ENCODE data around the gene ARL5A. TPM values are rescaled to one million over a fixed set of nuclear protein-coding genes. Genes with fewer than 3 reads are reported as not detected.

ARL5A gene
- polyA plus RNA-seq, 2 of the 4 experiments (the other 2 are of a cell fraction), result 28.4 to 29.5 TPM

GRCh38 chr2:151765760-151766410 lies 62.3 kb downstream of the ARL5A start (continued):
- no peak for TF ChIP-seq BCL3 (IDR thresholded peaks at IDR 0.05)
- TF ChIP-seq FOSL2 (IDR thresholded peaks at IDR 0.05), result no peak
- TF ChIP-seq FOSL2 (CRISPR knock-in tag; IDR thresholded peaks at IDR 0.05), result no peak
- no peak for TF ChIP-seq POLR2AphosphoS2 (conservative IDR thresholded peaks at IDR 0.05; ENCODE audit: low read length)
- no peak for TF ChIP-seq CTCF (IDR thresholded peaks at IDR 0.05)
- no peak for TF ChIP-seq EP300 (IDR thresholded peaks at IDR 0.05)
- no peak for TF ChIP-seq HEYL (CRISPR knock-in tag; IDR thresholded peaks at IDR 0.05)
- TF ChIP-seq TP53 (CRISPR knock-in tag; IDR thresholded peaks at IDR 0.05), result no peak
- no peak for TF ChIP-seq RCOR1 (IDR thresholded peaks at IDR 0.05; ENCODE audit: low read depth, low read length)
- TF ChIP-seq PHF8 (IDR thresholded peaks at IDR 0.05; ENCODE audit: borderline replicate concordance, low read depth), result no peak

GRCh38 chr2:151762694-151763093 lies 65.5 kb downstream of the ARL5A start:
- no peak for TF ChIP-seq RNF2 (IDR thresholded peaks at IDR 0.05; ENCODE audit: borderline replicate concordance, low read depth)
- TF ChIP-seq HOXB5 (CRISPR knock-in tag; IDR thresholded peaks at IDR 0.05), result no peak
- TF ChIP-seq CHD2 (IDR thresholded peaks at IDR 0.05; ENCODE audit: low read length, partially characterized antibody), result no peak
- no peak for TF ChIP-seq ZNF302 (CRISPR knock-in tag; IDR thresholded peaks at IDR 0.05)
- no peak for TF ChIP-seq MYC (IDR thresholded peaks at IDR 0.05; ENCODE audit: borderline replicate concordance, low read length)
- no peak for TF ChIP-seq TFCP2L1 (CRISPR knock-in tag; IDR thresholded peaks at IDR 0.05)
- no peak for TF ChIP-seq KDM1A (IDR thresholded peaks at IDR 0.05; ENCODE audit: low read depth)
- no peak for TF ChIP-seq RAD21 (conservative IDR thresholded peaks at IDR 0.05 in 1 of 2, IDR thresholded peaks at IDR 0.05 in 1 of 2)
- TF ChIP-seq NPAS2 (CRISPR knock-in tag; IDR thresholded peaks at IDR 0.05; ENCODE audit: borderline replicate concordance), result no peak
- TF ChIP-seq REST (IDR thresholded peaks at IDR 0.05), result no peak
- no peak for TF ChIP-seq USF2 (IDR thresholded peaks at IDR 0.05)
- TF ChIP-seq SREBF2 (IDR thresholded peaks at IDR 0.05), result no peak
- TF ChIP-seq HOXB13 (CRISPR knock-in tag; IDR thresholded peaks at IDR 0.05; ENCODE audit: low read depth), result no peak
- no peak for TF ChIP-seq HOXA7 (CRISPR knock-in tag; IDR thresholded peaks at IDR 0.05)
- no peak for TF ChIP-seq ZC3H11A (IDR thresholded peaks at IDR 0.05)
- 60% methylated on average over 3 of the region's 3 CpGs for WGBS (ENCODE audit: missing lambda C conversion rate)
- ATAC-seq (no peak), DNase-seq (ENCODE audit: low read depth in 1 of 2, low spot score in 1 of 2) (no peak), FAIRE-seq (no peak)
- ChIA-PET POLR2A (no interaction called here), CTCF (no interaction called here)
- Histone ChIP-seq H3K4me2 (no peak overlapping the region), H3K9me3 (no peaks in the 10 kb centered on the region), H3K4me1 (peaks cover 5% of the 10 kb centered on the region; the same call in 2 of the 3 replicates), H3K27ac (no peak overlapping the region), H3K4me3 (no peak overlapping the region)

Measured in A549 (cell line).